Hepatic stellate cell (primary cell): Measurements from ENCODE around the gene PPP2CA.
"Not testable (repeated sequence)": the region's sequence is repeated elsewhere in the genome, so short reads cannot be mapped to it uniquely, and the experiment has no call there.

Source experiments
- DNase-seq: peaks from one replicate; pipeline ENCODE4 v3.0.0; 2011; ENCODE audit warnings: low spot score

PPP2CA gene

GRCh38 chr5:134245101-134245604 is 19.3 kb upstream of the PPP2CA start:
- DNase-seq, result peak; percentile 20

- peak; percentile 73 for DNase-seq
These were observed 16.3 kb upstream of the PPP2CA start for GRCh38 chr5:134242146-134242545.

DNA sequence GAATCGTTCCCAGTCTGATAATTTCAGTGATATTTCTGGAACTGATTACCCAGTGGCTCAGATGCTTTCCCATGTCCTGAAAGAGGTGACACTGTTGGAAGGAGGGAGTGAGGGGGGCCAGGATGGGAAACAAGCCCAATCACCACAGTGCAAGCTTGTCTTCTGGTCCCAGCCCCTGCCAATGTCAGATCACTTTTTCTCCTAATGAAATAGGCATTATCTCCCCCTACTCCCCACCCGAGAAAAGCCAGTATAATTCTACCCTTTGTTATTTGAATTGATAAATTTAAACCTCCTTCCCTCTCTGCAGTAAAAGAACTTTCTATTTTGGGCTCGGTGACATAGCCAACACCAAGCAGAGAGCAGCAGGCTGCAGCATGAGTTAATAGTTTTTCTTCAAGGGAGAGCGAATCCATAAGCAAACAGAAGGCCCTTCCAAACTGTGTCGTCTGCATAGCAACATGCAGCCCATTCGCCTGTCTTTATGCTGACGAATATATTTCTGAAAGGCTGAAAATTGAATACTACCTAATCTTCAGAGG is 14.6 kb upstream of the PPP2CA start:
- DNase-seq, result peak; percentile 53

- DNase-seq, result no peak
These were observed 10.9 kb upstream of the PPP2CA start for GRCh38 chr5:134236820-134237219.

DNA sequence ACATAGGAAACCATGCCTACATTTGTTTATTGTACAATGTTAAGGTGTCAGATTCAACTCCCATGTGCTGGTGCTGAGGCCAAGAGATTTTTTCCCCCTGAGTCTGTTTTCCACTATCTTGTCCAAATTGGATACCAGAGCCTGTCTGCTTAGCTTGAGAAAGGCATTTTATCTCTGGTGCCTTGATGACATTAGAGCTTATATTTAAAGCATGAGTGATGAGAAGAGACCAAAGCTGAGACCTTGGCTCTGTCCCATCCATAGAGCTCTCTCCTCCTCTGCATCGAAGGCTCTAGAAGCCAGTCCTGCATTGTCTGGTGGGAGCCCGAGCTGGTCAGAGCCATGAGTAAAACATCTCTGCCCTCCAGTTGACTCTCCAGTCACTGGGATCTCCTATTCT is 10.4 kb upstream of the PPP2CA start:
- DNase-seq, result no peak

GRCh38 chr5:134228624-134229023 is 2.8 kb upstream of the PPP2CA start:
- DNase-seq, result no peak

DNA sequence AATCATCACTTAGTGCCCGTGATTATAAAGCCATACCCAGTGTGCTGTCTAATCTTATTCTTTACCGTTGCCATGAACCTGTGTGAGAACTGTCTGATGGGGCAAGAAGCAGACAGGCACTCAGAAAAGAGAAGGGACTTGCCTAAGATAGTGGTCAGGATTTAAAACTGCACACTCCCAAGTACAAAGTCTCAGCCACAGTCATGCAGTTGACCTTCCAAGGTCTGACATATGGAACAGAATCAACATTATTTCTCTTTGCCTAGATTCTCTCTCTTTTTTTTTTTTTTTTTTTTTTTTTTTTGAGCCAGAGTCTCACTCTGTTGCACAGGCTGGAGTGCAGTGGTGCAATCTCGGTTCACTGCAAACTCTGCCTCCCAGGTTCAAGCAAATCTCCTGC is 1.9 kb upstream of the PPP2CA start:
- DNase-seq, result no peak

GRCh38 chr5:134227259-134227658 is 1.4 kb upstream of the PPP2CA start:
- DNase-seq, result no peak

- no peak for DNase-seq
These were observed 744 bp upstream of the PPP2CA start for GRCh38 chr5:134226441-134227192.

DNA sequence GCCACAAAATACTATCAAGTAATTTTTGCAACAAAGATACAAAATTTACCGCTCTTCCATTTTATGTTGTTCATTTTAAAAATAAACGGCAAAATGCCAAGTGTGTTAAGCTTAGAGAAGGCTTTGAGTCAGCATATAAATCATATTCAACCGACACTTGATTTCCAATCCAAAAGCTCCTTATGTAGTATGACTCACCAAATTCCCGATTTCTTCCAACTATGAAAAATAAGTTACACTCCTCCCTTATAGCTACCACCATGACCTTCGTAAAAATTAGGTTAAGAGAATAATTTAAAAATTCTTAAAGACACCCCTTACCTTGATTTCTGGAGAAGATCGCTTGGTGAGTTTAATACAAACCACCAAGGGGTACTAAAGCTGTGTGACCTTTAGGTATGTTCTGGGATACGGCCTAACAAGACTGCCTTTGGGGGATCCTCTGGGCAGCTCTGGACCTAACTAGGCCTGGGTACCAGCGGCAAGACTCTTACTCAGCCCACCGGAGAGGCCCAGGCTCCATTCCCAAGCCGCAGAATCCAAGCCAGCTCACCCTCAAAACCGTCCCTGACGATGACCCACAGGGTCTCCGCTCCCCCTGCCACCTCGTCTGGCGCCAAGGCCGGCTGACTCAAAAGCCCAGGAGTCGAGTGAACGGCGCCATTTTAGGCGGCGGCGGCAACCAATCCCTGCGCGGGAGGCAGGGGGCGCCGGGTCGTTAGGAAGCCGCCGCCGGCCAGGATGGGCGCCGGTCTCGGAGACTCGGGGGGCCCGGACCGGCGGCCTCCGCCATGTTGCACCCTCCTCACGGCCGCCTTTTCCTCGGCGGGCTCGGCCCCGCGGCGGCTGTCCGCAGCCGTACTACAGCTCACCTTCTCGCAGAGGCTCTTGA is 739 bp downstream of the PPP2CA start:
- DNase-seq, result peak; percentile 60

DNA sequence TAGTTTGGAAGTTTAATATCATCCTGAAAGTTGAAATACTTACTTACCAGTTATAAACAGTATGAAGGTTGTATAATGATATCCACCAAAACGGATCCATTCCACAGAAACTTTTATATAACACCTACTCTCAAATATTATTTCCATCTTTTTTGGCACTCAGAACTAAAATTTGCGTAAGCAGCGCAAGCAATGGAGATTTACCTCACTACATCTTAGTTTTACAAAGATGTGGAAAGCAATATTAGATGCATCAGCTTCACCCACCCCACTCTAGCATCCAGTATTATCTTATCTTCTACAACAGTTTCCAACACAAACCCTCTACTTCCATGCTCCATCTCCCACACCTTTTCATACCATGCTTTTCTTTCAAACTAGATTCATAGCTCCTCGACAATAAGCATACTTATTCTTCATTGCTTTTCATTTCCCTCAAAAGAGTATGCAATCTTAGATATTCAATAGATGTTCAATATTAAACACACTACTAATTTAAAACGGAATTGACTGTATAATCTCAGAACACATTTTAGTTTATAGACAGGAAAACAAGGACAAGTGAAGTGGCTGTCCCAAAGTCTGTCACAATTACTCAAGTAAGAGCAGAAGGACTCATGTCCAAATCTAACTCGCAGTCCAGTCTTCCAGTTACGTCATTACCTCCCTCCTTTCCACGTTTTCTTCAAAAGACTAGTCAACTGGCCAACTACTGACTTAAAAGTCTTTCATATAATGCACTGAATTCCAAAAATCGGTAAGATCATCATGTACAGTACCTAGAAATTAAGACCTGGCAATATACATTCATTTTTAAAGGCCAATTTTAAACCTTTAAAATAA is 2.2 kb downstream of the PPP2CA start:
- peak; percentile 15 for DNase-seq

- not testable (repeated sequence) for DNase-seq
These were observed 4.2 kb downstream of the PPP2CA start for GRCh38 chr5:134221690-134222089.

DNA sequence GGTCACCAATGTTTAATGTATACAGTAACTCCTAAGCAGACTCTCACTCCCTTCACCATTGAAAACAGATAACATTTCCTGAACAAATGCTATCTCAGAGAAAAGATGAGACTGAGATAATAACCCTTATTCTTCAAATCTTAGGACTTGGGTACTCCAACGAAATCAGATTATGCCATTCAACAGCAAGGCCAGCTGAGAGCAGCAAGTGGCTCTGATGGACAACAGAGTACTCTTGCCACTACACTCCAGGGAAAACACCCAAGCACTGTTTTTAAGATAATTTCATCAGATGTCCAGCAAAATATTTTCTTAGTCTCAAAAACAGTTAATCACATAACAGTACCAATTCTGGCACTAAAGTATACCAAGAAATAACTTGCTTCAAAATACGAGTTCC is 10.1 kb downstream of the PPP2CA start:
- no peak for DNase-seq

DNA sequence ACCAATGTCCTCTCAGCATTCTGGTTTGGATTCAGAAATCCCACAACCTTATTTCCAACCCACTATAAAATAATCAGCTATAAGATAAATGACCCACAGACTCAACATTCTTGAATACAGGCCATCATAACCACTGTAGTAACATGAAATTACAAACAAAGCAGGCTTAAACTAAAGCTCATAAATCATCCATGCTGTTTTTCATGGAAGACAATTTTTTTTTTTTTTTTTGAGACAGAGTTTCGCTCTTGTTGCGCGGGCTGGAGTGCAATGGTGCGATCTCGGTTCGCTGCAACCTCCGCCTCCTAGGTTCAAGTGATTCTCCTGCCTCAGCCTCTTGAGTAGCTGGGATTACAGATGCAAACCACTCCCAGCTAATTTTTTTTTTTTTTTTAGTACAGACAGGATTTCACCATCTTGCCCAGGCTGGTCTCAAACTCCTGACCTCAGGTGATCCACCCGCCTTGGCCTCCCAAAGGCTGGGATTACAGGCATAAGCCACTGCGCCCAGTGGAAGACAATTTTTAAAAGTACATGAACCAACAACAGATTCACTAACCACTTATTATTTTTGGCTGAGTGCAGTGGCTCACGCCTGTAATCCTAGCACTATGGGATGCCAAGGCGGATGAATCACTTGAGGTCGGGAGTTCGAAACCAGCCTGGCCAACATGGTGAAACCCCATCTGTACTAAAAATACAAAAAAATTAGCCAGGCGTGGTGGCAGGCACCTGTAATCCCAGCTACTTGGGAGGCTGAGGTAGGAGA is 14.4 kb downstream of the PPP2CA start:
- not testable (repeated sequence) for DNase-seq

- no peak for DNase-seq
These were observed 16.2 kb downstream of the PPP2CA start for GRCh38 chr5:134209477-134210245.

DNA sequence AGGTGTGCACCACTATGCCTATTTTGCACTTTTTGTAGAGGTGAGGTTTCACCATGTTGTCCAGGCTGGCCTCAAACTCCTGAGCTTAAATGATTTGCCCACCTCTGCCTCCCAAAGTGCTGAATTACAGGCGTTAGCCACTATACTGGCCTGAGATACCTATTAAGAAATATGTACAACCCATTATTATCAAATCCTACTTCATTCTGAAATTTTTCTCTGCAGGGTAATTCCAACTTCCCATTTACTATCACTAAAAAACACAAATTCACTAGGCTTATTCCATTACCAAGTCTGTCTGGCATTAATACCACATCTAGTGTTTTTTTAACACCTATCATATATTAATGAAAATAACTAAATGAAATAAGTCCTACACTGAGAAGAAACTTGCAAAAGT is 18.2 kb downstream of the PPP2CA start:
- DNase-seq, result no peak

GRCh38 chr5:134206627-134207160 is 19.2 kb downstream of the PPP2CA start:
- DNase-seq, result no peak

DNA sequence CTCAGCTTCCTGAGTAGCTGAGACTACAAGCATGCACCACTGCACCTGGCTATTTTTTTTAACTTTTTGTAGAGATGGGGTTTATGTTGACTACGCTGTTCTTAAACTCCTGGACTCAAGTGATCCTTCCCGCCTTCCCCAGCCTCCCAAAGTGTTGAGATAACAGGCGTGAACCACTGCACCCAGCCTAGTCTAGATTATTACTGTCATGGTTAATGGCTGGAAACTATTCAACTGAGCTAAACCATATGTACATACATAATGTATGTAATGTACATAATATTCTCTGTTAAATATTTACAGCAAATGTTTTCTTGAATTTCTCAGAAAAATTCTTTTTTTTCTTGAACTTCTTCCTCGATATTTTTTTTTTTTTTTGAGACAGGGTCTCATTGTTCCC is 21.3 kb downstream of the PPP2CA start:
- no peak for DNase-seq

- DNase-seq, result no peak
These were observed 22.2 kb downstream of the PPP2CA start for GRCh38 chr5:134203630-134204029.

- no peak for DNase-seq
These were observed 30.2 kb downstream of the PPP2CA start for GRCh38 chr5:134195666-134196065.
